ENCODE results near the gene ROPN1L. TPM values are rescaled to one million over a fixed set of nuclear protein-coding genes. Genes with fewer than 3 reads are reported as not detected.
A peak's percentile ranks its signal among the peaks of the same experiment; 100 is the strongest.
"Not testable (repeated sequence)": the region's sequence is repeated elsewhere in the genome, so short reads cannot be mapped to it uniquely, and the experiment has no call there.

The ROPN1L gene
- total RNA-seq, 4 donors from 2014 or later, result 0.56 to 2.2 (median 1.4) TPM; not detected in 1

GRCh38 chr5:10506535-10506934 is 64.9 kb downstream of the ROPN1L start:
- no peak for DNase-seq (ENCODE audit: low spot score)
- no peak for ATAC-seq (ENCODE audit: low FRiP score)
- TF ChIP-seq CTCF (IDR thresholded peaks at IDR 0.05), result no peak

GRCh38 chr5:10507575-10508096 is 66.0 kb downstream of the ROPN1L start:
- ATAC-seq (ENCODE audit: low FRiP score) (peak; percentile 61), DNase-seq (ENCODE audit: low spot score) (no peak)
- TF ChIP-seq CTCF (IDR thresholded peaks at IDR 0.05), result no peak

- no peak for TF ChIP-seq CTCF (IDR thresholded peaks at IDR 0.05)
- no peak for DNase-seq (ENCODE audit: low spot score)
- ATAC-seq (ENCODE audit: low FRiP score), result no peak
These were observed 67.9 kb downstream of the ROPN1L start for GRCh38 chr5:10509575-10509974.

- no peak for ATAC-seq (ENCODE audit: low FRiP score)
- DNase-seq (ENCODE audit: low spot score), result no peak
- no peak for TF ChIP-seq CTCF (IDR thresholded peaks at IDR 0.05)
These were observed 70.3 kb downstream of the ROPN1L start for GRCh38 chr5:10511741-10512640.

GRCh38 chr5:10513501-10514442 is 72.1 kb downstream of the ROPN1L start:
- DNase-seq (ENCODE audit: low spot score), result no peak
- no peak for TF ChIP-seq CTCF (IDR thresholded peaks at IDR 0.05)
- ATAC-seq (ENCODE audit: low FRiP score), result no peak

GRCh38 chr5:10514572-10514971 is 72.9 kb downstream of the ROPN1L start:
- DNase-seq (ENCODE audit: low spot score); ATAC-seq (ENCODE audit: low FRiP score): not testable (repeated sequence)

Small RNAs within 50 kb of the gene (small RNA-seq; reads per million reads assigned to genes)
- gene MIR6131, result not detected

Other genes starting within 250 kb of the ROPN1L start
- gene ATPSCKMT, start 192.0 kb upstream of the ROPN1L start, total RNA-seq, result 10 to 100 TPM; 12.8 to 24.9 (median 18.9) TPM
- gene CCT5, start 191.6 kb upstream of the ROPN1L start, total RNA-seq, result 100 to 1,000 TPM; 160 to 310 (median 239) TPM
- gene CMBL, start 134.0 kb upstream of the ROPN1L start, total RNA-seq, result 10 to 100 TPM in 1 of 4 donors, 1 to 10 TPM in 3; 7.1 to 16.7 (median 8.7) TPM
- 100 to 1,000 TPM in 3 of 4 donors, 10 to 100 TPM in 1; 99.0 to 153 (median 120) TPM for gene MARCHF6, start 88.2 kb upstream of the ROPN1L start, total RNA-seq
- 10 to 100 TPM in 1 of 4 donors, 1 to 10 TPM in 3; 6.2 to 25.5 (median 8.1) TPM for gene ANKRD33B, start 122.2 kb downstream of the ROPN1L start, total RNA-seq